GM12801 (cell line): ENCODE results near the gene SHROOM3.

Source experiments
- CTCF ChIP-seq: IDR thresholded peaks from one replicate; pipeline ENCODE4 v1.5.1; 2011; ENCODE audit warnings: control low read depth; ENCODE audit not compliant: insufficient read length; ENCODE audit errors: extremely low read depth

Gene SHROOM3

DNA sequence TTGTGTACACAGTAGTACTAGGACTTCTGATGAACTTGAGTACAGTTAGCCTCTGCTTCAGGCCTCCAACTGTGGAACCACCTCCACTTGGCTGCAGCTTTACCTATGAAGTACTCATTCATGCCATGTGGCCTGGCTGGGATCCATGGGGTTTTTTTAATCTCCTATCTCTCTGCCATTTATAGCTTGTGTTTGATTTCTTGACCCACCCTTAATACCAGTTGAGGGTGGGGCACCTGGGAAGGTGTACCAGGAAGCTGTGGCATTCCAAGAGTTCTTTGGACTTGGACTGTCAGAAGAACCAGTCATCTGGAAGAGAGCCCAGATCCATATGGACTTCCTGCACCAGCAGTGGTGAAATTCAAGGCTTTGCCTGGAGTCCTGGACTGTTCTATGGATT, 230.1 kb downstream of the SHROOM3 start:
- TF ChIP-seq CTCF, result no peak

GRCh38 chr4:76665721-76666120, 230.7 kb downstream of the SHROOM3 start:
- TF ChIP-seq CTCF, result no peak

DNA sequence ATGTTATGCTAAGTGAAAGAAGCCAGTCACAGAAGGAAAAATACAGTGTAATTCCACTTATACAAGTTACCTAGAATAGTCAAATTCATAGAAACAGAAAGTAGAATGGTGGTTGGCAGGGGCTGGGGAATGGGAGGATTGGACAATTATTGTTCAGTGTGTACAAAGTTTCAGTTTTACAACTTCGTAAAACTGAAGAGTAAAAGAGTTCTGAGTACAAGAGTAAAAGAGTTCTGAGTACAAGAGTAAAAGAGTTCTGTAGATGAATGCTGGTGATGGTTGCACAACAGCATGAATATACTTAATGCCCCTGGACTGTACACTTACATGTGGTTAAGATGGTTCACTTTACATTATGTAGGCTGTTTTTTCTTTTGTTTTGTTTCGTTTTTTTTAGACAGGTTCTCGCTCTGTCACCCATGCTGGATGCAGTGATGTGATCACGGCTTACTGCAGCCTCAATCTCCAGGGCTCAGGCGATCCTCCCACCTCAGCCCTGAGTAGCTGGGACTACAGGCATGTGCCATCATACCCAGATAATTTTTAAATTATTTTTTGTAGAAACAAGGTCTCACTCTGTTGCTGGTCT, 232.0 kb downstream of the SHROOM3 start:
- no peak for TF ChIP-seq CTCF

GRCh38 chr4:76670631-76671030, 235.6 kb downstream of the SHROOM3 start:
- no peak for TF ChIP-seq CTCF

DNA sequence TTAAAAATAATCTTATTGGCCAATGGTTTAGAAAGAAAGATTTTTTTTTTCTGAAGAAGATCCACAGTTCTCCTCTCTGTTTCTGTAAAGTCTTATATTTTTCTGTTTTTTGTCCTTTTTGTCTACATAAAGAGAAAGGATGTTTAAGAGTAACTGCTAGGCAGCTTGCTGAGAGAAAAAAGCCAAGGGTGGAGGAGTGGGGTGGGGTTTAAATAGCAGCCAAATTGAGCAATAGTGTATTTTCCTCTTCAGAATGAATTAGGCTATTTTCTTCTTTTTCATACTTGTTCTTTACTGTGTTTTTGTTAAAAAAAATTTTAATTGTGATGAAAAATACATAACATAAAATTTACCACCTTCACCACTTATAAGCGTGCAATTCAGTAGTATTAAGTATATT, 238.3 kb downstream of the SHROOM3 start:
- TF ChIP-seq CTCF, result no peak

GRCh38 chr4:76674983-76675382, 240.0 kb downstream of the SHROOM3 start:
- TF ChIP-seq CTCF, result no peak

DNA sequence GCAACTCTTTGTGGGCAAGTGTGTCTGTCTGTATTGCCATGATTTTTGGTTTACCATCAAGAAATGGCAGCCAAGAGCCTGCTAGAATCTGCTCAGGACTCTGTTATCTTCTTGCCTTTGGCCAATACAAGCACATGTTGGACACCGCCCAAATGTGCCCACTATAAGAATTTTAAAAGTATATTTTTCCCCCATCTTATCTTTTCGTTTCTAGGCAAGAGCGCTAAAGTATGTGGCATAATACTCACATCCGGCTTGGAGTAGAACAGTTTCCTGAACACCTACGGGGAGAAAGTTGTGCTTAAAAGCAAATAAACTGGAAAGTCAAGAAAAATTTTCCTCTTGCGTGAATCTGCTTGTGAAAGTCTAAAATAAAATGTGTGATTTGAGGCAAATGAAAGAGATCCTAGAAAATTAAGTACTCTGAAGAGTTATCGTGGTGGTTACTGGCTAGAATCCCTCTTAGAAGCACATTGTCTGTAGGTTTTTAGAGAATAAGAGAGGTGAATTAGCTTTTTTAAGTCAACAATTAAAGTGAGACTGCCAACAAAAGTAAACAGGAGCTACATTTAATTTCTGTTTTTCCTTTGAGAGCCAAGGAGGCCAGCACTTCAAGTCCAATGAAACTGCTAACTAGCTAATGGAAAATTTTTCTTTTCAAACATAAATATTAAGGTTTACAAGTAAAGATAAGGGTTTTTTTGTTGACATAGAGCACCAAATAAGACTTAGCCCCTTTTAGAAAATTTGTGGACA, 242.7 kb downstream of the SHROOM3 start:
- no peak for TF ChIP-seq CTCF
